ENCODE results near the gene ABCA13. TPM values are rescaled to one million over a fixed set of nuclear protein-coding genes. Genes with fewer than 3 reads are reported as not detected.

The ABCA13 gene
- total RNA-seq, 1 donor from 2014 or later, result 0.60 TPM

GRCh38 chr7:48408731-48409130, 237.5 kb downstream of the ABCA13 start:
- no peak for TF ChIP-seq CTCF (conservative IDR thresholded peaks at IDR 0.05)
- Mint-ChIP-seq H3K4me1 (ENCODE audit: unreplicated experiment) (no peaks in the 10 kb centered on the region), H3K4me3 (no peak overlapping the region), H3K9me3 (no peaks in the 10 kb centered on the region), H3K27me3 (no peaks in the 10 kb centered on the region), H3K27ac (no peak overlapping the region), H3K36me3 (no peaks in the 10 kb centered on the region)
- DNase-seq (ENCODE audit: extremely low spot score, unreplicated experiment), result no peak

GRCh38 chr7:48411619-48412018, 240.4 kb downstream of the ABCA13 start:
- no peak overlapping the region for H3K27ac Mint-ChIP-seq
- no peak overlapping the region for H3K4me3 Mint-ChIP-seq
- H3K27me3 Mint-ChIP-seq, result no peaks in the 10 kb centered on the region
- no peaks in the 10 kb centered on the region for H3K4me1 Mint-ChIP-seq (ENCODE audit: unreplicated experiment)
- no peak for DNase-seq (ENCODE audit: extremely low spot score, unreplicated experiment)
- no peaks in the 10 kb centered on the region for H3K9me3 Mint-ChIP-seq
- TF ChIP-seq CTCF (conservative IDR thresholded peaks at IDR 0.05), result no peak
- no peaks in the 10 kb centered on the region for H3K36me3 Mint-ChIP-seq

- Mint-ChIP-seq H3K27ac (no peak overlapping the region), H3K36me3 (no peaks in the 10 kb centered on the region), H3K4me3 (no peak overlapping the region), H3K27me3 (no peaks in the 10 kb centered on the region), H3K4me1 (ENCODE audit: unreplicated experiment) (no peaks in the 10 kb centered on the region), H3K9me3 (no peaks in the 10 kb centered on the region)
- DNase-seq (ENCODE audit: extremely low spot score, unreplicated experiment), result no peak
- no peak for TF ChIP-seq CTCF (conservative IDR thresholded peaks at IDR 0.05)
Measured at GRCh38 chr7:48414011-48414732, 242.9 kb downstream of the ABCA13 start.

- DNase-seq (ENCODE audit: extremely low spot score, unreplicated experiment), result no peak
- no peak for TF ChIP-seq CTCF (conservative IDR thresholded peaks at IDR 0.05)
Measured at GRCh38 chr7:48416327-48416908, 245.2 kb downstream of the ABCA13 start.

GRCh38 chr7:48419401-48419800, 248.1 kb downstream of the ABCA13 start:
- Mint-ChIP-seq H3K4me3 (no peak overlapping the region), H3K27ac (no peak overlapping the region), H3K4me1 (ENCODE audit: unreplicated experiment) (no peaks in the 10 kb centered on the region), H3K36me3 (no peaks in the 10 kb centered on the region), H3K27me3 (no peaks in the 10 kb centered on the region), H3K9me3 (no peaks in the 10 kb centered on the region)
- no peak for DNase-seq (ENCODE audit: extremely low spot score, unreplicated experiment)
- TF ChIP-seq CTCF (conservative IDR thresholded peaks at IDR 0.05), result no peak

More at GRCh38 chr7:48416327-48416908, 245.2 kb downstream of the ABCA13 start:
- H3K9me3 Mint-ChIP-seq, result no peaks in the 10 kb centered on the region
- H3K27me3 Mint-ChIP-seq, result no peaks in the 10 kb centered on the region
- H3K36me3 Mint-ChIP-seq, result no peaks in the 10 kb centered on the region
- no peaks in the 10 kb centered on the region for H3K4me1 Mint-ChIP-seq (ENCODE audit: unreplicated experiment)
- no peak overlapping the region for H3K27ac Mint-ChIP-seq
- no peak overlapping the region for H3K4me3 Mint-ChIP-seq

Measured in type B pancreatic cell (in vitro differentiated cells).